ENCODE data around the gene SH2D4B.

The SH2D4B gene

DNA sequence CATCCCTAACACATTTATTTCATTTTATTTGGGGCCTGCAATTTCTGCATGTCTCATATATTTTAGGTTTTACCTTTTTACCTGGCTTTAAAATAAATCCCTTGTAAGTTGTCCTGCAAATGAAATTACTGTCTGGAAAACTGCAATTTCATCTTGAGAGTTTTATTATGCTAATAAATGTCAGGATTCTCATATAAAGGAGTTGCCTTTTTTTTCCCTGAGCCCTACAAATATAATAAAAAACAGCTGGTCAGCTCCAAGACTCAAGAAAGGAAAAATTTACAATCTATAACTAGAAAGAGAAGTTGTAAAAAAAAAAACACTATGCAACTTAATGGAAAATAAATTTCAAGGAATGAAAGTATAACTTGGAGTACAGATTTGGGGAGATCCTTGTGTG, 108.7 kb downstream of the SH2D4B start:
- DNase-seq (ENCODE audit: low read depth): no peak
- H3K4me3 ChIP-seq (ENCODE audit: low read depth, low read length): no peak overlapping the region
- TF ChIP-seq, protein P1, sequence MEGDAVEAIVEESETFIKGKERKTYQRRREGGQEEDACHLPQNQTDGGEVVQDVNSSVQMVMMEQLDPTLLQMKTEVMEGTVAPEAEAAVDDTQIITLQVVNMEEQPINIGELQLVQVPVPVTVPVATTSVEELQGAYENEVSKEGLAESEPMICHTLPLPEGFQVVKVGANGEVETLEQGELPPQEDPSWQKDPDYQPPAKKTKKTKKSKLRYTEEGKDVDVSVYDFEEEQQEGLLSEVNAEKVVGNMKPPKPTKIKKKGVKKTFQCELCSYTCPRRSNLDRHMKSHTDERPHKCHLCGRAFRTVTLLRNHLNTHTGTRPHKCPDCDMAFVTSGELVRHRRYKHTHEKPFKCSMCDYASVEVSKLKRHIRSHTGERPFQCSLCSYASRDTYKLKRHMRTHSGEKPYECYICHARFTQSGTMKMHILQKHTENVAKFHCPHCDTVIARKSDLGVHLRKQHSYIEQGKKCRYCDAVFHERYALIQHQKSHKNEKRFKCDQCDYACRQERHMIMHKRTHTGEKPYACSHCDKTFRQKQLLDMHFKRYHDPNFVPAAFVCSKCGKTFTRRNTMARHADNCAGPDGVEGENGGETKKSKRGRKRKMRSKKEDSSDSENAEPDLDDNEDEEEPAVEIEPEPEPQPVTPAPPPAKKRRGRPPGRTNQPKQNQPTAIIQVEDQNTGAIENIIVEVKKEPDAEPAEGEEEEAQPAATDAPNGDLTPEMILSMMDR (IDR thresholded peaks at IDR 0.05; ENCODE audit: insufficient read depth, low read depth, low read length, missing control alignments): no peak

DNA sequence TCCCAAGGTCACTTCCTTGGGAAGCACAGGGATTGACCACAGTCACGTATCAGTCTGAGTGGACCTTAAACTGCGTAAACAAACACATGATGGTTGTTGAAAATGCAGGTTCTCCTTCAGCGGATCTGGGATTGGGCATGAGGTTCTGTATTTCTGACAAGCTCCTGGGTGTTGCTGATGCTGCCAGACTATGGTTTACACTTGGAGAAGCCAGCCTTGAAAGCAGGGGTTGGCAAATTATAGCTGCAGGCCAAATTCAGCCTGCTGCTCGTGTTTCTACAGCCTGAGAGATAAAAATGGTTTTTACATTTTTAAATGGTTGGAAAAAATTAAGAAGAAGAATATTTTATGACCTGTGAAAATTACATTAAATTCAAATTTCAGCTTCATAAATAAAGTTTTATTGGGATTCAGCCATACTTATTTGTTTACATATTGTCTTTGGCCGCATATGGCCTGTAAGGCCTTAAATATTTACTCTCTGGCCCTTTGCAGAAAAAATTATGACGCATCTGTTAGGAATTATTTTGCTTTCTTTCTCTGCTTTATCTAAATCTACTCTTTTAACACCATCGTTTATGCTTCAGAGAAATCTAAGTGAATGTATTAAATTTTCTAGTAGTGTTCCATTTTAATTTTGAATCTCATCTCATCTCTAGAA, 109.6 kb downstream of the SH2D4B start:
- TF ChIP-seq, protein P1 (IDR thresholded peaks at IDR 0.05; ENCODE audit: insufficient read depth, low read depth, low read length, missing control alignments): no peak
- H3K4me3 ChIP-seq (ENCODE audit: low read depth, low read length): no peak overlapping the region
- no peak for DNase-seq (ENCODE audit: low read depth)

DNA sequence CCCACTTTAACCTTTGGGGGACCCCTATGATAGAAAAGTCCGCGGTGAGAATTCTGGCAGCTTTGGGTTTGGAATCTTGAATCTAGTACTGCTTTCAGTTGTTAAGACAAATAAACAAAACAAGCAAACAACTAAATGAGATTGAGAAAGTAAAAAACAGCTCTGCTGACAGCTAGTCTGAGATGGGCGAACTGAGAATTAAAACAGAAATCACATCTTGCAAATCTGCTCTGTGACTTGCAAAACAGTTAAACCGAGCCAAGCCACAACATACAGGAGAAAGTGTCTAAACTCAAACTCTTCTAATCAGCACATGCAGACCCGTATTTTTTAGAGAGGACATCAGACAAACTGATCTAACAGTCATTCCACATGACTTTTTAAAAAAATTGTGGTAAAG, 110.4 kb downstream of the SH2D4B start:
- no peak overlapping the region for H3K4me3 ChIP-seq (ENCODE audit: low read depth, low read length)
- TF ChIP-seq, protein P1 (IDR thresholded peaks at IDR 0.05; ENCODE audit: insufficient read depth, low read depth, low read length, missing control alignments): no peak
- no peak for DNase-seq (ENCODE audit: low read depth)

DNA sequence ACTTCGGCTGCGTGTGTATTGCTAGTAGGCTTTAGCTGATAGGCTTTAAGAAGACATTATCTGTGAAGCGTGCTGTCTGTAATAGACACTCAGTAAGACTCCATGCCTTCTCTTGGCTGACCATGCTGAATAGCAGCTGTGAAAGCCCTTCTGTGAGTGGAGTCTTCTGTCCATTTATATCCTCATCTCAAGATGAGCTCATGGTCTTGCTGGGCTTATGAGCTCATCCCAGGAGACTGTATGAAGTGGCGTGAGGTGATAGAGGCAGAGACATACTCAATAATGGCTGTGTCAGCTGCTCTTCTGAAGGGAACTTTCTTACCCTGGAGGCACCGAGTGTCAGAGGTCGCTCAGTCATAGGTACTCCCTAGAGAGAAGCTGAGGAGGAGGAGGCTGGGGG, 111.5 kb downstream of the SH2D4B start:
- H3K4me3 ChIP-seq (ENCODE audit: low read depth, low read length): no peak overlapping the region
- TF ChIP-seq, protein P1 (IDR thresholded peaks at IDR 0.05; ENCODE audit: insufficient read depth, low read depth, low read length, missing control alignments): no peak
- DNase-seq (ENCODE audit: low read depth): no peak

DNA sequence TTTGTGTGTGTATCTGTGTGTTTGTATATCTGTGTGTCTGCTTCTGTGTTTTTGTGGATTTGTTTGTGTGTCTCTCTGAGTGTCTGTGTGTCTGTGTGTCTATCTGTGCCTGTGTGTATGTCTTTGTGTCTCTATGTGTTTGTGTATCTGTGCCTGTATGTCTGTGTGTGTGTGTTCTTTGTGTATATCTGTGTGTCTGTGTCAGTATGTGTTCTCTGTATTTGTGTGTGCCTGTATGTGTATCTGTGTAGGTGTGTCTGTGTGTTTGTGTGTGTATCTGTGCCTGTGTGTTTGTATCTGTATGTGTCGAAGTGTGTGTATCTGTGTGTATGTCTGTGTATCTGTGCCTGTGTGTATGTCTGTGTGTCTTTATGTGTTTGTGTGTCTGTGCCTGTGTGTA, 118.2 kb downstream of the SH2D4B start:
- no peak overlapping the region for H3K4me3 ChIP-seq (ENCODE audit: low read depth, low read length)
- DNase-seq (ENCODE audit: low read depth): no peak
- TF ChIP-seq, protein P1 (IDR thresholded peaks at IDR 0.05; ENCODE audit: insufficient read depth, low read depth, low read length, missing control alignments): no peak

DNA sequence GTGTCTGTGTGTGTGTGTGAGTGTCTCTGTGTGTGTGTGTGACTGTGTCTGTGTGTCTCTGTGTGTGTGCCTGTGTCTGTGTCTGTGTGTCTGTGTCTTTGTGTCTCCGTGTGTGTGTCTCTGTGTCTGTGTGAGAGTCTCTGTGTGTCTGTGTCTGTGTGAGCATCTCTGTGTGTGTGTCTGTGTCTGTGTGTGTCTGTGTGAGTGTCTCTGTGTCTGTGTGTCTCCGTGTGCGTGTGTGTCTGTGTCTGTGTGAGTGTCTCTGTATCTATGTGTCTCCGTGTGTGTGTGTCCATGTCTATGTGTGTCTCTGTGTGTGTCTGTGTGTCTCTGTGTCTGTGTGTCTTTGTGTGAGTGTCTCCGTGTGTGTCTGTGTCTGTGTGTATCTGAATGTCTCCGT, 120.4 kb downstream of the SH2D4B start:
- TF ChIP-seq, protein P1 (IDR thresholded peaks at IDR 0.05; ENCODE audit: insufficient read depth, low read depth, low read length, missing control alignments): no peak
- DNase-seq (ENCODE audit: low read depth): no peak
- H3K4me3 ChIP-seq (ENCODE audit: low read depth, low read length): no peak overlapping the region

DNA sequence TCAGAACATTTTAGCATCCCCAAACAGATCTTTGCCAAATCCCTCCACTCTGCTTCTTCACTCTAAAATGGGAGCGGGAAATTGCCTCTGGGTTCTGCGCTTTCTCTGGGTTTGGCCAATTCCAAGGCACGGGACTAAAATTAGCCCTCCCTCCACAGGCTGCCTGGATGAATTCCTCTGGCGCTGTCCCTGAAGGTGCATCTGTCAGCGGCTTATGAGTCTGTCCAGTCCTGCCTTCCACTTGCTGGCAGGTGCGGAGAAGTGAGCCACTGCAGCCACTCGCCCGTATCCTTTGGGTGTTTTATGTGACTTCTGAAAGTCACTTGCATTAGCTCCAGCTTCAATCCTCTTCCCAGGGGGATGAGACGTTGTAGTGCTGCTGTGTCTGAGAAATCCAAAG, 121.6 kb downstream of the SH2D4B start:
- DNase-seq (ENCODE audit: low read depth): no peak
- TF ChIP-seq, protein P1 (IDR thresholded peaks at IDR 0.05; ENCODE audit: insufficient read depth, low read depth, low read length, missing control alignments): no peak
- no peak overlapping the region for H3K4me3 ChIP-seq (ENCODE audit: low read depth, low read length)

Data from GM12865 (cell line).